Left colon (tissue), 2 donors: ENCODE measurements around the gene SUPT20H. TPM values are rescaled to one million over a fixed set of nuclear protein-coding genes. Genes with fewer than 3 reads are reported as not detected.
"Not testable (repeated sequence)": the region's sequence is repeated elsewhere in the genome, so short reads cannot be mapped to it uniquely, and the experiment has no call there.

ENCODE experiments used
- ATAC-seq: fragments of 200-7000 bp; cut with Tn5 transposase; one replicate; pipeline ENCODE4 v1.9.1; 2020; ENCODE audit warnings: mild to moderate bottlenecking, moderate library complexity
- DNase-seq, 2 donors: peaks; one replicate each; pipeline ENCODE4 v3.0.0-alpha.2; 2020
- intact Hi-C, 2 donors: fragments of 100-400 bp; cut with DNase I in 1 of 2; cut with micrococcal nuclease in 1 of 2; formaldehyde crosslinking; loops; one replicate each; pipeline versions ENCODE4 v1.11.2 to v1.14.0; 2022; cut with DNase I, micrococcal nuclease
- total RNA-seq, 2 donors: library from RNA; stranded (reverse); fragmentation: NEBNext Ultra II Directional; extraction: Animal tissue kit (Norgen Biotek cat#: 25700); gene quantifications; one replicate each; pipeline ENCODE4 v1.2.1, GENCODE V29; 2021
- donor health status: DM: no; HTN: no; CAD: no.
- donor health status: DM: yes; HTN: yes; CAD: no.

SUPT20H gene
- total RNA-seq, 2 donors from 2014 or later, result 44.9 to 46.6 TPM

DNA sequence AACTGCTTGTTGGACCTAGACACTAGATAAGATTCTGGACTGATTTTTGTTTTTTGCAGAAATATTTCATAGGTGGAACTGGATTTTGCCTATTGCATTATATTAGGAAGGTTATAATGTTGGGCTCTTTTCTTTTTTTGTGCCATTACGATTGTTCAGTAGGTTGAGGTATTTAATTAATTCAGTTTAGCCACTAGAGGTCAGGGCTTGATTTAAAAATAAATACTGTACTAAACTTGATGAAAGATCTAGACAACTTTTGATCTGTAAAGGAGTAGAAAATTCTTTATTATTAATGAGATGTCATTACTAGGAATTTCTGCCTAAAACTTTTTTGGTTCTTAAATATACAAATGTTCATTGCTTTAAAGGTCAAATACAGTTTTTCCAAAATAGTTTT is 15.2 kb upstream of the SUPT20H start:
- intact Hi-C loops, result loop anchor here in 1 of 2 donors (10.0 kb wide), 1 partner anchor 530 kb away; no protein-coding TSS in a partner anchor
- ATAC-seq (no peak), DNase-seq (no peak)

DNA sequence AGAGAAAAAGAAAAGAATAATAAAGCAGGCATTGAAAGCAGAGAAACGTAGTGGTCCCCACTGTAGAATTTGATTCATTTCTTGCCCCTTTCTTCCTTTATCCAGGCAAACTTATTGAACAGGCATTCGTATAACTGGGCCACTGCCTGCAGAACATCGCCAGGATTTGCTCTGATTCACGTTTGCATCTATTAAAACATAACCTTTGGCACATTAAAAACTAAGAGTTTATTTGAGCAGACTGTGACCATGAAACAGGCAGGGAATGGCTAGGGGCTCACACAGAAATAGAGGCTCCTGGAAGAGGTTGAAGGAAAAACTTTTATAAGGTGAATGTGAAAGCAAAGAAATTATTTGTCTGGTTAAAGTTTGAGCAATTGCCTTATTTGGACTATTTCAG is 12.5 kb upstream of the SUPT20H start:
- DNase-seq (no peak), ATAC-seq (no peak)
- intact Hi-C loops, result loop anchor here in 1 of 2 donors (10.0 kb wide), 1 partner anchor 533 kb away; no protein-coding TSS in a partner anchor

DNA sequence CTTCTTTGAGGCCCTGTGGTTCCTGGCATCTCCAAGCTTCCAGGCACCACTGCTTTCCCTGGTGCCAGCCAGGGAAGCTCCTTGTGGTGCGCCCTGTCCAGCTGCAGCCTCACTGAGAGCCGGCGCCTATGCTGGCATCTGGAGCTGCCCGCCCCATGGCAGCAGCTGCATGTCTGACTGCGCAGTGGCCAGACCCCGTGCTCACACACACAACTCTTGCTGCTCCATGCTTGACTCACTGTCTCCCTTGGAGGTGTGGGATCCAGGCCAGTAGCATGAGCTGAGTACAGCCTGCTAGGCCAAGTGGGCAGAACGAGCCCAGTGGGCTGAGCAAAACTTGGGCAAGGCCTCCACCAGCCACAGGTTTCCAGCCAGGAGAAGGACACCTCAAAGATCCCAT is 11.5 kb upstream of the SUPT20H start:
- DNase-seq (no peak), ATAC-seq (no peak)
- intact Hi-C loops, result loop anchor here in 1 of 2 donors (10.0 kb wide), 1 partner anchor 534 kb away; no protein-coding TSS in a partner anchor

DNA sequence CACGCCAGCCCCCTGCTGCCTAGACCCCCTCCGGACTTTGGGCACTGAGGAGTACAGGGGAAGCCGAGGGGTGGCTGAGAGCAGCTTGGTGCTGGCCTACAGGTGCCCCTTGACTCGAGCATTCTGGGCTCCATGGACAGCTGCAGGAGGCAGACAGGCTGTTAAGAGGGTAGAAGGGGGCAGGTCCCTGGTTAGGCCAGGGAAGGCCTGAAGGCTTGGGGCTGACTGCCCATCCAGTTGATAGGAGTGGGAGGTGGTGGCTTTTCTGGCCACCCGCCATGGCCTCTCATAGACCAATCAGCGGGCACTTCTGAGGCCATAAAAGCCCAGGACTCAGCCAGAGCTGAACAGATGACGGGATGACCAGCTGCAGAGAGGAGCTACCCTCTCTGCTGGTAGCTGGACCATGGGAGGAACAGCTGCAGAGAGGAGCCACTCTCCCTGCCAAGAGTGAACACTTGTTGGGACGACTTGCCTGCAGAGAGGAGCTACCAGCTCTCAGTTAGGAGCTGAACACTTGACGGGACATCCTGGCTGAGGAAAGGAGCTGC is 10.7 kb upstream of the SUPT20H start:
- intact Hi-C loops, result loop anchor here in 1 of 2 donors (10.0 kb wide), 1 partner anchor 535 kb away; no protein-coding TSS in a partner anchor
- ATAC-seq, result no peak
- DNase-seq, result no peak

DNA sequence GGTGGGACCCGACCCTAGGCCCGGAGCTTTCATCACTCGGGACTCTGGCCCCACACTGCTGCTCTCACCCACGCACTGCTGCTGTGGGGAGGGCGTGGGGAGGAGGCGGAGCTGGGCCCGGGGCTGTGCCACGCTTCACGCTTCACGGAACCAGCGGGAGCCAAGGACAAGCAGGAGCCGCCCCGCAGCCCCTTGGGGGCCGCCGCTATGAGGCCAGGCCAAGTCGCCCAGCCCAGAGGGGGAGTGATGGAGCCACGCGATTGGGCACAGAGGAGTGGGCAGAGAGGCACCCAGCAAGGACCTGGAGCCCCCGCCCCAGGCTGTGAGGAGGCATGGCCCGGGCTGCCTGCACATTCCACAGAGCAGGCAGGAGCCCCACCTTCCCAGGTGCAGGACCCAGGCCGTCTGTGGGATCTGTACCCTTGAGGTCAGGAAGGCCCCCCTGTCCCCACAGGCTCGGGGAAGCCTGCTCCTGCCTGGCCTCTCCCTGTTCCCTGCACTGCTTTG is 10.2 kb upstream of the SUPT20H start:
- no peak for ATAC-seq

DNA sequence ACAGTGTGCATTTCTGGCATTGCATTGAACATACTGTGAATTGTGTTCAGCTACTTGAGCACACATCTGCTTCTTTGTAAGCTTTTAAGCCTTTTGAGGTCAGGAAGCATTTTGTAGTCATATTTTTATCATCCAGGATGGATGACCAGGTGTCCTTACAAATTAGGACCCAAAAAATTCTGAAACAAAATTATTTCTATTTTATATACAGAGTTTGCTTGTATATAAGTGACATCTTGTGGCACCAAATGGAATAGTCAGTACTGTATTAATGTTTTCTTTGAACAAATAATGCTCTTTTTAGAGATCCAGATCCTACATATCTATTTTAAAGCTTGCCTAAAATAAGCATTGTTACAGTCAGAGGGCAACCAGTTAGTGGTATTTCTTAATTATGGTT is 9.5 kb upstream of the SUPT20H start:
- intact Hi-C loops, result no loop called here
- DNase-seq (no peak), ATAC-seq (no peak)

More for the DNA sequence above, 10.2 kb upstream of the SUPT20H start:
- intact Hi-C loops, result loop anchor here in 1 of 2 donors (10.0 kb wide), 1 partner anchor 535 kb away; no protein-coding TSS in a partner anchor
- no peak for DNase-seq

DNA sequence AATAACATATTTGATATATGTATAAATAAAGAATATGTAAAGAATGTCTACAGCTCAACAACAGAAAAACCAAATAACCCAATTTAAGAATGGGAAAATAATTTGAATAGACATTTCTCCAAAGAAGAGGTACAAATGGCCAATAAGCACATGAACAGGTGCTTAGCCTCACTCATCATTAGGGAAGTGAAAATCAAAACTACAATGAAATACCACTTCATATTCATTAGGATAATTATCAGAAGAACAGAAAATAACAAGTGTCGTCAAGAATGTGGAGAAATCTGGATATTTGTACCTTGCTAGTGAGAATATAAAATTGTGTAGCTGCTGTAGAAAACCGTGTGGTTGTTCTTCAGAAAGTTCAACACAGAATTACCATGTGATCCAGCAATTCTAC is 8.4 kb upstream of the SUPT20H start:
- ATAC-seq (no peak), DNase-seq (no peak)
- intact Hi-C loops, result no loop called here

DNA sequence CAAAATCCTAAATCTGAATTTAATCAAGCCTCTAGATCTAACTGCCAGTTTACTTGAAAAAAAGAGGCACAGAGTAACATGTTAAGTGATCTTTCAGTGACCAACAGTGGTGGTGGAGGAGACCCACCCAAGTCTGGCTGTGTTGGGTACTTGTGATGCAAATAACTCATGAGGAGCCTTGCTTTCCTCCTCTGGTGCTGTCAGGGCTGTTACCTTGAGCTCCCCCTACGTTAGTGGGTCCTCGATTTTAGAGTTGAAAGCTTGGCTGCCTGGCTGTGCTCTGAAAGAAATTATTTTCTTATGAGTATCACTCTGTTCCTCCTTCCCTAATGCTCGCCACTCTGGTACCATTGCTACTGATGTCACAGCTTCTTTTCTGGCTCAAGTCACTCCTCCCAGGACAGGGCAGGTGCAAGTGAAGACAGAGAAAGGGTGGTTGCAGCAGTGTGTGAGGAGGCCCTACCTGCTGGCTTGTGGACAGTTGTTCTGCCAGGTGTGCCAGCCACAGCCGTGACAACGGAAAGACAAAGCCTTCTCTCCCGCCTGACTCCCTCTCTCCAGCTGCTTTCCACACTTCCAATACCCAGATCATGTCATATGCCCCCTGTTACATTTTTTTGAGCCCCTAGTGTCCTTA is 6.5 kb upstream of the SUPT20H start:
- intact Hi-C loops, result no loop called here

DNA sequence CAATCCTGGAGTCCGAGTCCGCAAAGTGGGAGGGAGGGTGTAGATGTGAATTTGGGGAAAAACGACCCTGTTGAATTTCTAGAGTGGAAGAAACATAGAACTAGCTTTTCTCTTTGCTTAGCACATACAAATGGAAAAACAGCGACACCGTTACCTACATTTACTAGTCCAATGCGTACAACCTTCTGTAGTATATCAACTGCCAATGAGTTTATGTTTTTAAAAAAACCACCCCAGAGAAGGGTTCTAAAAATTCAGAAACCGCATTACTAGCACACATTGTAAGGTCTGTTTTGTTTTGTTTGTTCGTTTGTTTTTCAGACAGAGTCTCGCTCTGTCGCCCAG is 332 bp upstream of the SUPT20H start:
- intact Hi-C loops, result no loop called here
- ATAC-seq (peak; percentile 14), DNase-seq (no peak)

More for the DNA sequence above, 6.5 kb upstream of the SUPT20H start:
- no peak for ATAC-seq
- no peak for DNase-seq

DNA sequence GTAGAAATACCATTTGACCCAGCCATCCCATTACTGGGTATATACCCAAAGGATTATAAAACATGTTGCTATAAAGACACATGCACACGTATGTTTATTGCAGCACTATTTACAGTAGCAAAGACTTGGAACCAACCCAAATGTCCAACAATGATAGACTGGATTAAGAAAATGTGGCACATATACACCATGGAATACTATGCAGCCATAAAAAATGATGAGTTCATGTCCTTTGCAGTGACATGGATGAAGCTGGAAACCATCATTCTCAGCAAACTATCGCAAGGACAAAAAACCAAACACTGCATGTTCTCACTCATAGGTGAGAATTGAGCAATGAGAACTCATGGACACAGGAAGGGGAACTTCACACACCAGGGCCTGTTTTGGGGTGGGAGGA is 3.3 kb downstream of the SUPT20H start:
- ATAC-seq, intact Hi-C loops, DNase-seq: not testable (repeated sequence)

DNA sequence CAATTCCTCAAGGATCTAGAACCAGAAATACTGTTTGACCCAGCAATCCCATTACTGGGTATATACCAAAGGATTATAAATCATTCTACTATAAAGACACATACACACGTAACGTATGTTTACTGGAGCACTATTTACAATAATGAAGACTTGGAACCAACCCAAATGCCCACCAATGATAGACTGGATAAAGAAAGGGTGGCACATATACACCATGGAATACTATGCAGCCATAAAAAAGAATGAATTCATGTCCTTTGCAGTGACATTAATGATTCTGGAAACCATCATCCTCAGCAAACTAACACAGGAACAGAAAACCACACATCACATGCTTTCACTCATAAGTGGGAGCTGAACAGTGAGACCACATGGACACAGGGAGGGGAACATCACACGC is 6.4 kb downstream of the SUPT20H start:
- ATAC-seq, intact Hi-C loops: not testable (repeated sequence)

DNA sequence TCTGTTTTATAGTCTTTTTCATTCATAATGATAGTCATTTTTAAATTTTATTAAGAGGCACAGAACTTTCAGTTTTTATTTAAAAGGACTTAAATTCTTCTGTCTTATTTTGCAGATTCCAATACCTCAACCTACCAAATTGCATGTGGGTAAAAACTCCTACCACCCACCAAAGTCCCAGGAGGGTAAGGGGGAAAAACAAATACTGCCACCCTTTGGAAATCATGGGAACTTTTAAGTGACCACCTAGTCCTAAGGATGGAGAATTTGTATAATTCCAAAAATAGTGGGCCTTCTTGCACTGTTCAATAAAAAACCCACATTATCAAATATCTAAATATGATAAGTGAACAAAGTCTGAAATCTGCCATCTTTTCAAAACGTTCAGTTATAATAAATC is 9.7 kb downstream of the SUPT20H start:
- DNase-seq (no peak), ATAC-seq (no peak)
- intact Hi-C loops, result no loop called here

More for the DNA sequence above, 6.4 kb downstream of the SUPT20H start:
- DNase-seq, result not testable (repeated sequence)

DNA sequence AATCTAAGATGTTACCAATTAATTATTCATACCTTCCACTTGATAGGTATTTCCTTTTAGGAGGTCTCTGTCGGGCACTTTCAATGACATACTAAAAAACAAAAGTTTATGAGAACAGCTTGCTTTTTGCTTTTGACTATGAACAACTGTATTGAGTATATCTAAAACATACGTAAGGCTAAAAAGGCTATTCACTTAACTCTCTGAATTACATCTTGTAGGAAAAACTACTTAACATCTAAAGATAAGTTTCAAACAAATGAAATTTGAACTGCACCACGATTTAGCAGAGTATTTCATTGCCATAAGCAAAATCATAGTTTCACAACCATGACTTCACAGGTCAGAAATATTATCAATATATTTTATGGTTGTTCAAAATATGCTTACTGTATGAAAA is 11.6 kb downstream of the SUPT20H start:
- no peak for ATAC-seq
- no peak for DNase-seq
- intact Hi-C loops, result no loop called here

DNA sequence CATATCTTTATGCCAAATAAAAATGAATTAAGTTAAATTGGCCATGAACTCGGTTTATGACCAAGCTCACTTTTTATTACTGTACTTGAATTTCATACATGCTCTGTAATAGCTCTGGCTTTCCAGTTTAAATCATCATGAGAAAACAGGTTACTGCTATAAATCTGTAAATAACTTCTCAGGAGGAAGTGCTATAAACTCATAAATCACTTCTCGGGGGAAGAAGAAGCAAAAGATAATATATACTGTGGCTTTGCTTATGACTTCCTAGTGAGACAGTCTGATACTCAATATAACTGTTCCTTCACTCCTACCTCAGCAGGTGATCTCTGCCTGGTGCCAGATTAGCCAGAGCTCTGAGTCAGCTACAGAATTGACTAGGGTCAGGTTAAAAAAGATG is 12.5 kb downstream of the SUPT20H start:
- DNase-seq (no peak), ATAC-seq (peak; percentile 80)
- intact Hi-C loops, result no loop called here

DNA sequence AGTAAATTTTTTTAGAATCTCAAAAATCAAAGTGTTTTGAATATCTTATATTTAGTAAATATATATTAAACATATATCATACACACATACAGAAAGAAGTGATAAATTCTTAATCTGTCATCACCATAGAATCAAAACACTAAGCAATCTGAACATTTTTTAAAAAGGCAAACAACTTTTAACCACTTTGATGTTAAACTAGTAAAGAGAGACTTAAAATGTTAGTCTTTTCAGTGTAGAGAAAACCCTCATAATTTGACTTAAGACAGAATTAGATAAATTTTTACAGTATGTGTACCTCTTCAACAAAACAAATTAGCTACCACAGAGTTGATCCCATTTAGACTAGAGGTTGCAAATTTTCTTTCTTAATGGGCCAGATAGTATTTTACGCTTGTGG is 13.4 kb downstream of the SUPT20H start:
- DNase-seq, result no peak
- no peak for ATAC-seq
- intact Hi-C loops, result no loop called here

DNA sequence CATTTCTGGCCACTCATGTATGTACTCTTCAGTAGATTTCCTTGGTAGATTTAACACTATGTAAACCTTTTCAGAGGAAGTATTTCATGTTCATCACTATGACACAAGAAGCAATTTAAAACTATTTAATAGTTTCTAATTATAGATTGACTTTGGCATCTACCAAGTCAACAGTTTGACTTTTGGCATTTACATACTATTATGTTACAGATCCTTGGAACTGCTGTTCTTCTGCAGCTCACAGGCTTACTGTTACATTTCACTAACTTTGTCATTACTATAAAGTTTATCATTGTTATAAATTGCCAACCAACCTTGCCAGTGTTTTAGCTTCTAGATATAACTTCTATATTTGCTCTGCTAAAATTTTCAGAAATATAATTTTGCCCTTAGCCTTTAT is 18.7 kb downstream of the SUPT20H start:
- ATAC-seq, result no peak
- intact Hi-C loops, result no loop called here
- DNase-seq, result no peak

DNA sequence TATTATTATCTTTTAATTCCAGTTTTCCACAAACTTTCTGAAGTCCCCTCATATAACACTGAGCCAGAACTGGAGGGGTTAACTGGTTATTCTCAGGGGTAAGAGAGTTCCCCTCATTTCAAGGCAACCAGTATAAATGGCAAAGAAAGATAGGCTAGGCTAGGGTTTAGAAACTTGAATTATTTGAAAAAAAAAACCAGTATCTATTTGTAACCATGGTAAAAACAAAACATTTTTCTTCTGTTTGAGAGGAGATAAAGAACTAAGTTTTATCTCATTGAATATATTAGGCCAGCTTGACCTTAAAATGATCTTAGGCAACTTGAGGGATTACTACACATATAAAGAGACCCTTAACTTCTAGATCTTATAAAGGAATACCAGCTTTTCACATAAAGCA is 19.6 kb downstream of the SUPT20H start:
- DNase-seq (no peak), ATAC-seq (no peak)
- intact Hi-C loops, result no loop called here

DNA sequence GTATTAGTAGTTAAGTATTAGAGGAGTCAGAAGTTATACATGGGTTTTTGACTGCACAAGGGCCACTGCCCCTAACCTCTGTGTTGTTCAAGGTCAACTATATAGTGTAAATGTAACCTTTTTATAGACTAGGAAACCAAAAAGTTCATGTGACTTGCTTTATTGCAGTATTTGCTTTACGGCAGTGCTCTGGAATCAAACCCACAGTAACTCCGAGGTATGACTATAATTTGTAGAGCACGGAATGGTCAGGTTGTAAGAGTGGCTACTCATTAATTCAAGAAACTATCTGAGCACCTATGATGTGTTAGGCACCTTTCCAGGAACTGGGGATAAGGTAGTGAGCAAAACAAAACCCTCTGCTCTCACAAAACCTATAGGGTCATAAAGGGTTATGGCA is 22.2 kb downstream of the SUPT20H start:
- DNase-seq, result no peak
- ATAC-seq, result peak; percentile 93
- intact Hi-C loops, result no loop called here

DNA sequence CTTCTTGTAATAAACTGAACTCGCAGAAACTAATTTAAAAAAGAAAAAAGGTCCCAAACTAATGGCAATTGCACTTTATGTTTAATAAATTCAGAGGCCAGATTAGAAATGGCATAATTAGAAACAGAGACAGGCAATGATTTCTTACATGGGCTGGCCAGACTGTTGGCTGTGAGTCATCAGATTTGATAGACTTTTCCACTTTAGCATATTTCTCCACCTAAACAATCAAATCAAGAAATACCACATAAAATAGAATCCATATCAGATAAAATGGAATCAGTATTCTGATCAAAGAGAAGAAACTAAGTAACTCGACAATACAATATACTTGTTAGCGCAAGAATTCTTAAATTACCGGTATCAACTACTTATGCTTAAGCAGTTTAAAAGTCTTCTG is 29.9 kb downstream of the SUPT20H start:
- no peak for DNase-seq
- intact Hi-C loops, result no loop called here
- no peak for ATAC-seq

DNA sequence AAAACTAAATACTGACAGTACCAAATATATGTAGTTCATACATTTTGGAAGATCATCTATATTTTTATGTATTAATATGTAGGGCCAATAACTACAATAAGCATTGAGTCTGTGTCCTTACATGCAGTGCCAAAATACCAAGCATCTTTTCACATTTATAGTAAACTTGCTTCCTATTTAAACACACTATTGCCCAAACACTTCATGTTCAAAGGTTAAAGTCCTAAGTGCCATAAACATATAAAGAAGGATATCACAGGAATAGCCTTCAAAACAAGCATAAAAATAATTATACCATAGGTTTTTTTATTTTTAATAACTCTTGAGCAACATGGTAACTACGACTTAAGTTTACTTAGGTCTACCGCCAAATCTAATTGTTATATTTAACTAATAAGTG is 31.8 kb downstream of the SUPT20H start:
- no peak for DNase-seq
- ATAC-seq, result peak; percentile 53
- intact Hi-C loops, result no loop called here

DNA sequence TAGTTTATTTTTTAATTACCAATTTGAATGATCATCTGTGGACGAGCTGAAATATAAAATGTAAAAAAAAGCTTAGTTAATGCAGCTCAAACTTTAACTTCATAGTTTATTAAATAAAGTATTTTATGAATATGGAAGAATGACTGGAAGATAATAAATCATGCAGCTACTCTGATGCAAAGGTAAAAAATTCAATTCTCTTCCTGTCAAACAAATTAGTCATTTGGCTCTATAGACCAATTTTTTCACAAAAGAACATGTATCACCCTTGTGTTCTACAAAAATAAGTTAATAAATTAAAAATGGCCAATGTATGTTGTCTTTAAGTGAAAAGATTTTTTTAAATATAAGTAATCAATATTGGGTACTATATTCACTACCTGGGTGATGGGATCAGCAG is 32.7 kb downstream of the SUPT20H start:
- intact Hi-C loops, result no loop called here
- ATAC-seq, result no peak
- no peak for DNase-seq
